Left forelimb (tissue), 1 donor: ENCODE measurements around the gene PSME4.

Source experiments
- DNase-seq: peaks from one replicate; pipeline ENCODE4 v3.0.0-alpha.2; 2018; ENCODE audit warnings: low spot score

The PSME4 gene, protein sequence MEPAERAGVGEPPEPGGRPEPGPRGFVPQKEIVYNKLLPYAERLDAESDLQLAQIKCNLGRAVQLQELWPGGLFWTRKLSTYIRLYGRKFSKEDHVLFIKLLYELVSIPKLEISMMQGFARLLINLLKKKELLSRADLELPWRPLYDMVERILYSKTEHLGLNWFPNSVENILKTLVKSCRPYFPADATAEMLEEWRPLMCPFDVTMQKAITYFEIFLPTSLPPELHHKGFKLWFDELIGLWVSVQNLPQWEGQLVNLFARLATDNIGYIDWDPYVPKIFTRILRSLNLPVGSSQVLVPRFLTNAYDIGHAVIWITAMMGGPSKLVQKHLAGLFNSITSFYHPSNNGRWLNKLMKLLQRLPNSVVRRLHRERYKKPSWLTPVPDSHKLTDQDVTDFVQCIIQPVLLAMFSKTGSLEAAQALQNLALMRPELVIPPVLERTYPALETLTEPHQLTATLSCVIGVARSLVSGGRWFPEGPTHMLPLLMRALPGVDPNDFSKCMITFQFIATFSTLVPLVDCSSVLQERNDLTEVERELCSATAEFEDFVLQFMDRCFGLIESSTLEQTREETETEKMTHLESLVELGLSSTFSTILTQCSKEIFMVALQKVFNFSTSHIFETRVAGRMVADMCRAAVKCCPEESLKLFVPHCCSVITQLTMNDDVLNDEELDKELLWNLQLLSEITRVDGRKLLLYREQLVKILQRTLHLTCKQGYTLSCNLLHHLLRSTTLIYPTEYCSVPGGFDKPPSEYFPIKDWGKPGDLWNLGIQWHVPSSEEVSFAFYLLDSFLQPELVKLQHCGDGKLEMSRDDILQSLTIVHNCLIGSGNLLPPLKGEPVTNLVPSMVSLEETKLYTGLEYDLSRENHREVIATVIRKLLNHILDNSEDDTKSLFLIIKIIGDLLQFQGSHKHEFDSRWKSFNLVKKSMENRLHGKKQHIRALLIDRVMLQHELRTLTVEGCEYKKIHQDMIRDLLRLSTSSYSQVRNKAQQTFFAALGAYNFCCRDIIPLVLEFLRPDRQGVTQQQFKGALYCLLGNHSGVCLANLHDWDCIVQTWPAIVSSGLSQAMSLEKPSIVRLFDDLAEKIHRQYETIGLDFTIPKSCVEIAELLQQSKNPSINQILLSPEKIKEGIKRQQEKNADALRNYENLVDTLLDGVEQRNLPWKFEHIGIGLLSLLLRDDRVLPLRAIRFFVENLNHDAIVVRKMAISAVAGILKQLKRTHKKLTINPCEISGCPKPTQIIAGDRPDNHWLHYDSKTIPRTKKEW (N-terminal part only)

DNA sequence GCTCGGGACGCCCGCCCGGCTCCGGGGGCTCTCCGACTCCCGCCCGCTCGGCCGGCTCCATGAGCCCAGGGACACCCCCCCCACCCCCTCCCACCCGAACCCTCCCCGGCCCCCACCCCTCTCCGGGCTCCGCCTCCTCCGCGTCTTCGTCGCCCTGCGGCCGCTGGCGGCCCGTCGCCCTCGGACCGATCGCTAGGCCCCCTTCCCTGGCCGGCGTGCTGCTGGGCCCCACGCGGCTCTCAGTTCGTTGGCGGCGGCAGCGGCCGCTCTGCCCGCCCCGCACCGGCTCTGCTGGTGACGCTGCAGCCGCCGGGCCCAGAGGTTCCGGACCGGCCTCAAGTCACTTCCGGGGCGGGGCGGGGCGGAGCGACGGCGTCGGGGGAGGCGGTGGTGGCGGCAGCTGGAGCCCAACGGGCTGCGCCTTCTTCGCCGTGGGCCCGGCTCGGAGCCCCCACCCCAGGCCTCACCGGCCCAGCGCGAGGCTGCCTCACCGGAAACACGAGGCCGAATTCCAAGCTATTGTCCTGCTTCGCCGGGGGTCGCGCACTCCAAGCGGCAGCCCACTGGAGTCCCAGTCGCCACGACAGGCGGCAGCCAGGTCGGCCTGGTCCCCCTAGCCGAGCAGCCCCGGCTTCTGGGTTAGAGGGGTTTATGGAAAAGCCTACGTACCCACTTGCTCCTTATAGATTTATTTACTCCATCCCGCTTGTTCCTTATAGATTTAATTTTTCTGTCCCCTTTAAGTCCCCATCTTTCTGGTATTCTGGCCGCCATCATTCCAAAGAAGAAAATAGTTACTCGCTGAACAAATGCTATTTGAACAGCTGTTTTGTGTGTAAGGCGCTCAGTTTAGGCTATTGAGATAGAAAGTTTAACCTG, at the start of gene PSME4:
Gene PSME4, minus strand, starts transcription at position 270 of the 879 bp plus-strand sequence. Its CDS starts 209 bp downstream, at position 61.
- peak; percentile 99 for DNase-seq

- no peak for DNase-seq
Observed at GRCh38 chr2:54015798-54016699, 45.3 kb upstream of the PSME4 start.

GRCh38 chr2:54013996-54014395, 43.2 kb upstream of the PSME4 start:
- no peak for DNase-seq

DNA sequence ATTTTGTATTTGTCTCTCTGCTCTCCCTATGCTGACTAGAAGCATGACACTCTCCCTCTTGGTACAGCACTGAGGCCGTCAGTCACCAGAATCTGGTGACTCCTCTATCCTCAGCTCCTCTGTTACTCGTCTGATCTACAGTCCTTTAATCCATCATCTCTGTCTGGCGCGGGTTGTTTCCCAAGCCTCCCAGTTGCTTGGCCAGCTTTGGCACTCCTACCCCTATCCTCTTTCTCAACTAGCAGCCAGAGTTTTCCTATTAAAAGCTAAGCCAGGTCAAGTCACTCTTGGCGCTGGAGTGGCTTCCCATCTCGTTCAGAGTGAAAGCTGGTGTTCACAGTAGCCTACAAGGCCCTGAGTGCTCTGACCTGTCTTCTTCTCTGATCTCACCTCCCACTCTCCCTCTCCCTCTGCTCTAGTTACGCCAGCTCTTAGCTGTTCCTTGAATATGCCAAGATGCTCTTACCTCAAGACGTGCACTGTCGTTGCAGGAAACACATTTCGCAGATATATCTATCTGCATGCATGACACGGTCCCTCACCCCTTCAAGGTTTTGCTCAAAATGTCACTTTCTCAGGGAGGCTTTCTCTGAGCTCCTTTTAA, 41.8 kb upstream of the PSME4 start:
- DNase-seq = no peak

- DNase-seq = no peak
Observed at GRCh38 chr2:54009549-54009948, 38.8 kb upstream of the PSME4 start.

GRCh38 chr2:54008439-54008838, 37.6 kb upstream of the PSME4 start:
- DNase-seq = no peak

- DNase-seq = no peak
Observed at GRCh38 chr2:54000524-54000923, 29.7 kb upstream of the PSME4 start.

GRCh38 chr2:54000122-54000521, 29.3 kb upstream of the PSME4 start:
- no peak for DNase-seq

DNA sequence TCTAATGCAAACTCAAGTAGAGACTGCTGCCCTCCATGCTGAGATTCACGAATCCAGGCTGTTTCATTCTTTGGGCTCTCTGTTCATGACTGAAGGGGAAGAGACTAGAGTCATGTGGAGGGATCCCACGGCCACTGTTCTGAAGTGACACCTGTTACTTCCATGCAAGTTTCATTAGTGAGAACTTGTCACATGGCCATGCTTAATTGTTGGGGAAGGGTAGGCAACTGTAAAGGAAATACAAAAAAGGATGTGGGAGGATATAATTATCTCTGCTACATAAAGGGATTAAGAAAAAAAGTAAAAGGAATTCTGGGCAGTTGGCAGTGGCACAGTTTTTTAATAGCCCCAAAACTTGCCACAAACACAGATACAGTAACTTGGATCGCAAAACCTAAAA, 28.0 kb upstream of the PSME4 start:
- no peak for DNase-seq

GRCh38 chr2:53994818-53995808, 24.3 kb upstream of the PSME4 start:
- DNase-seq = no peak

DNA sequence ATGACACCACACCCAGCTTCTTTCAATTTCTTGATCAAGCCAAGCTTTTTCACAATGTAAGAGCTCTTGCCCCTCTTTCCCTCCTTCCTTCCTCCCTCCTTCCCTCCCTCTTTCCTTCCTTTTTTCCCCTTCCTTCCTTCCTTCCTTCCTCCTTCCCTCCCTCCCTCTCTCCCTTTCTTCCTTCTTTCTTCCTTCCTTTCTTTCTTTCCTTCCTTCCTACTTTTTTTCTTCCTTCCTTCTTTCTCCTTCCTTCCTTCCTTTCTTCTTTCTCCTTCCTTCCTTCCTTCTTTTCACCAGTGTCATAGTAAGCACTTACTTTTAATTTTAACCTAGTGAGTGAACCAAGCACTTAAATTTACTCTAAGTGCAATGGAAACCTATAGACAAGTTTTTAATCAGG, 21.2 kb upstream of the PSME4 start:
- no peak for DNase-seq

GRCh38 chr2:53989210-53989862, 18.5 kb upstream of the PSME4 start:
- DNase-seq = no peak

- no peak for DNase-seq
Observed at GRCh38 chr2:53987336-53987921, 16.6 kb upstream of the PSME4 start.

GRCh38 chr2:53985646-53986045, 14.9 kb upstream of the PSME4 start:
- no peak for DNase-seq

- DNase-seq = no peak
Observed at GRCh38 chr2:53969968-53970723, 647 bp downstream of the PSME4 start.

DNA sequence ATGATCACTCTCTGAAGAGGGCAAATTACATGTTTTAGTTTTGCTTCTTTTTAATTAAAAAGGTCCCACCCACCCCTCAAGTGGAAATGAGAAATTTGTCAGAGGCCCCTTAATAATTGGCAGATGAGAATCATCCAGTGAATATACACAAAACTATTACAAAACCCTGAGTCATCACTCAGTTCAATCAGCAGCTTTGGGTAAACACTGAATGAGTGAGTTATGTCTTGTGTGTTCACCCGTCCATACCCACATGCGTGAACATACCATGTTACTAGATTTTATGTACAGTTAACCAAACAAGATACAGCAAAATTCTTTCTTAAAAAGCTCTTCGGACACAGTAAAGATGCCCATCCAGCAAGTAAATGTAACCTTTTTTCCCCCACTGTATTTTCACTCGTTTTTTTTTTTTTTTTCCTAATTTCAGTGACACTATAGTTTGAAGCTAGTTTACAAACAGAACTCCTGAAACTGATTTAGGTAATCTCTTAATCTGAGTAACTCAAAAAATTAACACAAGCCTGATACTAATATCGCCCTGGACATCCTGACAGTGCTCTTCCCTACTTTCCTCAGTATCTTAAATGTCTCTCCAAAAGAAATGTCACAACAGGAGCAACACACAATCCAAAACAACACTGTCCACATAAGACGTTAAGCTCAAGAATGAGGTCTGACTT, 1.4 kb downstream of the PSME4 start:
- no peak for DNase-seq
